HEK293T (cell line): ENCODE data around the gene TECR.

Source experiments
- ARNT ChIP-seq: fragments of 450-650 bp; IDR thresholded peaks from 2 replicates; pipeline ENCODE4 v1.6.1; 2017; ENCODE audit warnings: mild to moderate bottlenecking
- BHLHE40 ChIP-seq: fragments of 450-650 bp; IDR thresholded peaks from 2 replicates; pipeline ENCODE4 v1.6.1; 2016; ENCODE audit warnings: mild to moderate bottlenecking, moderate library complexity, borderline replicate concordance
- FOXA1 ChIP-seq: fragments of 450-650 bp; IDR thresholded peaks from 2 replicates; pipeline ENCODE4 v1.6.1; 2016; ENCODE audit warnings: mild to moderate bottlenecking
- FOXK2 ChIP-seq: fragments of 450-650 bp; IDR thresholded peaks from 2 replicates; pipeline ENCODE4 v1.6.1; 2016; ENCODE audit warnings: mild to moderate bottlenecking
- FOXM1 ChIP-seq: fragments of 450-650 bp; IDR thresholded peaks from 2 replicates; pipeline ENCODE4 v1.6.1; 2017; ENCODE audit warnings: mild to moderate bottlenecking, borderline replicate concordance
- HDGF ChIP-seq: fragments of 450-650 bp; IDR thresholded peaks from 2 replicates; pipeline ENCODE4 v1.6.1; 2017; ENCODE audit warnings: antibody characterized with exemption, borderline replicate concordance
- SP1 ChIP-seq: fragments of 450-650 bp; IDR thresholded peaks from 2 replicates; pipeline ENCODE4 v1.6.1; 2017
- SUZ12 ChIP-seq: fragments of 450-650 bp; IDR thresholded peaks from 2 replicates; pipeline ENCODE4 v1.6.1; 2016; ENCODE audit warnings: mild to moderate bottlenecking

DNA sequence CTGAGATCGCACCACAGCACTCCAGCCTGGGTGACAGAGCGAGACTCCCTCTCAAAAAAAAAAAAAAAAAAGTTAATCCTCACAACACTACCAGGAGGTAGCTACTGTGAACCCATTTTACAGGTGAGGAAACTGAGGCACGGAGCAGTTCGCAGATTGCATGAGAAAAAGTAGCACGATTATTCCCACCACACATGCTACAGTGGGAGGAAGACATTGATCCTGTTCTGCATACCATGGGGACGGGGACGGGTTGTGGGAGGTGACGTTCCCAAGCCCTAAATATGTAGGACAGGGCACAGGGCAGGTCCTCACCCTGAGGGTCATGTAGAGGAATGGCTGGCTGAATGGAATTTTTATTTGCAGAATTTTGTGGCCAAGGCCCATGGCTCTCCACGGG, 77.2 kb downstream of the TECR start:
- TF ChIP-seq HDGF (no peak), BHLHE40 (no peak), FOXM1 (no peak), SP1 (no peak), ARNT (no peak), SUZ12 (no peak), FOXK2 (no peak), FOXA1 (no peak)
